Progenitor cell of endocrine pancreas (in vitro differentiated cells): ENCODE measurements around the gene CCM2L. TPM values are rescaled to one million over a fixed set of nuclear protein-coding genes. Genes with fewer than 3 reads are reported as not detected.

Experiments
- DNase-seq: peaks from one replicate; pipeline ENCODE4 v3.0.0; 2021; ENCODE audit warnings: low spot score; ENCODE audit not compliant: unreplicated experiment
- H3K27ac Mint-ChIP-seq: 2 replicates; pipeline ENCODE4 v1.8.0; 2021; ENCODE audit warnings: mild to moderate bottlenecking, moderate library complexity, mixed read lengths
- H3K27me3 Mint-ChIP-seq: 2 replicates; pipeline ENCODE4 v1.8.0; 2021; ENCODE audit warnings: mixed read lengths
- H3K36me3 Mint-ChIP-seq: 2 replicates; pipeline ENCODE4 v1.8.0; 2022; ENCODE audit warnings: mixed read lengths; ENCODE audit not compliant: insufficient read depth
- H3K4me1 Mint-ChIP-seq: 2 replicates; pipeline ENCODE4 v1.8.0; 2021; ENCODE audit warnings: low read depth, mixed read lengths
- H3K4me3 Mint-ChIP-seq: 2 replicates; pipeline ENCODE4 v1.8.0; 2021; ENCODE audit warnings: low read depth, mild to moderate bottlenecking, moderate library complexity, mixed read lengths
- H3K9me3 Mint-ChIP-seq: 2 replicates; pipeline ENCODE4 v1.8.0; 2021; ENCODE audit warnings: low read depth, mixed read lengths
- CTCF ChIP-seq: fragments of 200-600 bp; sonication (generic); IDR thresholded peaks from one replicate; pipeline ENCODE4 v1.5.0; 2021; ENCODE audit warnings: antibody characterized with exemption, mild to moderate bottlenecking; ENCODE audit not compliant: unreplicated experiment
- total RNA-seq: library from RNA; stranded (reverse); gene quantifications from 2 replicates; pipeline ENCODE4 v1.2.1, GENCODE V29; 2021

CCM2L gene
- total RNA-seq, 1 donor from 2014 or later = 1.3 TPM

- no peak for DNase-seq
- peaks cover 2% of the 10 kb centered on the region for H3K4me1 Mint-ChIP-seq
- TF ChIP-seq CTCF = no peak
- H3K36me3 Mint-ChIP-seq = no peaks in the 10 kb centered on the region
- no peaks in the 10 kb centered on the region for H3K9me3 Mint-ChIP-seq
- H3K27me3 Mint-ChIP-seq = peaks cover 74% of the 10 kb centered on the region
- H3K27ac Mint-ChIP-seq = no peak overlapping the region
- no peak overlapping the region for H3K4me3 Mint-ChIP-seq
These were observed 40.1 kb downstream of the CCM2L start for GRCh38 chr20:32050324-32050841.

GRCh38 chr20:32050851-32051556 lies 40.8 kb downstream of the CCM2L start:
- peaks cover 2% of the 10 kb centered on the region for H3K4me1 Mint-ChIP-seq
- no peaks in the 10 kb centered on the region for H3K9me3 Mint-ChIP-seq
- DNase-seq = no peak
- H3K4me3 Mint-ChIP-seq = no peak overlapping the region
- no peaks in the 10 kb centered on the region for H3K36me3 Mint-ChIP-seq
- peaks cover 73% of the 10 kb centered on the region for H3K27me3 Mint-ChIP-seq
- no peak overlapping the region for H3K27ac Mint-ChIP-seq
- TF ChIP-seq CTCF = no peak

- no peak for TF ChIP-seq CTCF
- no peak for DNase-seq
- peaks cover 2% of the 10 kb centered on the region for H3K4me1 Mint-ChIP-seq
- no peak overlapping the region for H3K4me3 Mint-ChIP-seq
- H3K36me3 Mint-ChIP-seq = no peaks in the 10 kb centered on the region
- no peaks in the 10 kb centered on the region for H3K9me3 Mint-ChIP-seq
- H3K27me3 Mint-ChIP-seq = peaks cover 71% of the 10 kb centered on the region
- no peak overlapping the region for H3K27ac Mint-ChIP-seq
These were observed 41.5 kb downstream of the CCM2L start for GRCh38 chr20:32051720-32052089.

GRCh38 chr20:32052090-32052777 lies 42.0 kb downstream of the CCM2L start, which contains the start of gene HCK:
HCK (plus strand) TSS chr20:32052242.
- DNase-seq = no peak
- H3K27ac Mint-ChIP-seq = no peak within 1 kb of the TSS
- H3K36me3 Mint-ChIP-seq = no peaks in the 10 kb centered on the region
- no peaks in the 10 kb centered on the region for H3K9me3 Mint-ChIP-seq
- H3K4me1 Mint-ChIP-seq = peaks cover 2% of the 10 kb centered on the region
- H3K27me3 Mint-ChIP-seq = peaks cover 74% of the 10 kb centered on the region
- H3K4me3 Mint-ChIP-seq = peak within 1 kb of the TSS; percentile 17
- no peak for TF ChIP-seq CTCF

- H3K27ac Mint-ChIP-seq = no peak overlapping the region
- peaks cover 78% of the 10 kb centered on the region for H3K27me3 Mint-ChIP-seq
- H3K4me1 Mint-ChIP-seq = peaks cover 2% of the 10 kb centered on the region
- H3K36me3 Mint-ChIP-seq = no peaks in the 10 kb centered on the region
- DNase-seq = no peak
- no peak for TF ChIP-seq CTCF
- H3K4me3 Mint-ChIP-seq = no peak overlapping the region
- no peaks in the 10 kb centered on the region for H3K9me3 Mint-ChIP-seq
These were observed 42.6 kb downstream of the CCM2L start for GRCh38 chr20:32052778-32053362.
